PC-3 (cell line): ENCODE measurements around the gene TMEM181. TPM values are rescaled to one million over a fixed set of nuclear protein-coding genes. Genes with fewer than 3 reads are reported as not detected.

Experiments used
- ATAC-seq: fragments of 200-7000 bp; cut with Tn5 transposase; 2 replicates; pipeline ENCODE4 v1.9.1; 2020; ENCODE audit warnings: mild to moderate bottlenecking, moderate library complexity
- BruUV-seq: library from RNA; stranded (reverse); fragments of 400-500 nt; replicated peaks from 2 replicates; lab custom pipeline; 2021; lab: Mats Ljungman, UMichigan
- CTCF ChIA-PET: fragments of 300-600 bp; sonication (Branson Sonifier 250); formaldehyde crosslinking; loops from one replicate; lab custom pipeline; 2022; ENCODE audit warnings: antibody characterized with exemption; lab: Charles Lee
- POLR2A ChIA-PET: fragments of 300-600 bp; sonication (Branson Sonifier 250); formaldehyde crosslinking; loops from one replicate; lab custom pipeline; 2022; ENCODE audit warnings: antibody characterized with exemption; ENCODE audit not compliant: unreplicated experiment; lab: Charles Lee
- DNase-seq: peaks from one replicate; pipeline ENCODE4 v3.0.0-alpha.2; 2015
- H2AFZ ChIP-seq: fragments of 300-600 bp; sonication (generic); 2 replicates; pipeline ENCODE4 v1.6.0; 2016; ENCODE audit warnings: antibody characterized with exemption, low read length
- H3F3A ChIP-seq: fragments of 300-600 bp; sonication (generic); one replicate; pipeline ENCODE4 v1.6.0; 2017; ENCODE audit warnings: antibody characterized with exemption, low read length, control low read depth, mild to moderate bottlenecking; ENCODE audit not compliant: unreplicated experiment
- H3K27ac ChIP-seq: fragments of 300-600 bp; sonication (generic); 2 replicates; pipeline ENCODE4 v1.5.1; 2016; ENCODE audit warnings: mild to moderate bottlenecking, low read length
- H3K27me3 ChIP-seq: fragments of 300-600 bp; sonication (generic); 2 replicates; pipeline ENCODE4 v1.6.1; 2016; ENCODE audit warnings: low read length, mixed read lengths
- H3K36me3 ChIP-seq: fragments of 300-600 bp; sonication (generic); 2 replicates; pipeline ENCODE4 v1.6.1; 2016; ENCODE audit warnings: low read depth, mixed run types, low read length, mixed read lengths
- H3K4me1 ChIP-seq: fragments of 300-600 bp; sonication (generic); 2 replicates; pipeline ENCODE4 v1.5.1; 2016; ENCODE audit warnings: low read length; ENCODE audit not compliant: insufficient read depth
- H3K4me2 ChIP-seq: fragments of 300-600 bp; sonication (generic); 2 replicates; pipeline ENCODE4 v1.6.0; 2016; ENCODE audit warnings: low read length
- H3K4me3 ChIP-seq: fragments of 300-600 bp; sonication (generic); 2 replicates; pipeline ENCODE4 v1.5.1; 2016; ENCODE audit warnings: mild to moderate bottlenecking, low read length, mixed read lengths
- H3K79me2 ChIP-seq: fragments of 300-600 bp; sonication (generic); 2 replicates; pipeline ENCODE4 v1.6.1; 2017; ENCODE audit warnings: low read length, mixed read lengths
- H3K9ac ChIP-seq: fragments of 300-600 bp; sonication (generic); 2 replicates; pipeline ENCODE4 v1.6.0; 2016; ENCODE audit warnings: mild to moderate bottlenecking, low read length
- H3K9me2 ChIP-seq: fragments of 300-600 bp; sonication (generic); replicated peaks from 2 replicates; pipeline ENCODE4 v1.6.1; 2016; ENCODE audit warnings: mixed run types, low read length, mixed read lengths
- H3K9me3 ChIP-seq: fragments of 300-600 bp; sonication (generic); 2 replicates; pipeline ENCODE4 v1.6.1; 2016; ENCODE audit warnings: low read length, mixed read lengths
- H4K20me1 ChIP-seq: fragments of 300-600 bp; sonication (generic); 2 replicates; pipeline ENCODE4 v1.6.1; 2016; ENCODE audit warnings: low read length, mixed read lengths
- EZH2 ChIP-seq: fragments of 300-600 bp; sonication (generic); IDR thresholded peaks from one replicate; pipeline ENCODE4 v1.6.1; 2017; ENCODE audit warnings: antibody characterized with exemption, mild to moderate bottlenecking, low read length; ENCODE audit not compliant: unreplicated experiment
- EZH2phosphoT487 ChIP-seq: fragments of 300-600 bp; sonication (generic); IDR thresholded peaks from 2 replicates; pipeline ENCODE4 v1.6.1; 2018; ENCODE audit warnings: mild to moderate bottlenecking, antibody characterized with exemption, low read length, borderline replicate concordance
- intact Hi-C: fragments of 100-400 bp; cut with micrococcal nuclease; formaldehyde crosslinking; loops from 2 replicates; pipeline ENCODE4 v1.9.0; 2023
- total RNA-seq: library from RNA; depleted of rRNA; stranded (reverse); fragments of >200 nt; gene quantifications from 2 replicates; pipeline ENCODE4 v1.2.3, GENCODE V29; 2014
- TF ChIP-seq, protein P1 (sequence below): fragments of 300-600 bp; sonication (generic); conservative IDR thresholded peaks from 2 replicates; pipeline ENCODE4 v1.5.1; 2017; ENCODE audit warnings: antibody characterized with exemption, low read depth, mild to moderate bottlenecking, low read length

Gene TMEM181
- total RNA-seq, 1 experiment from 2014 or later: 13.7 TPM

DNA sequence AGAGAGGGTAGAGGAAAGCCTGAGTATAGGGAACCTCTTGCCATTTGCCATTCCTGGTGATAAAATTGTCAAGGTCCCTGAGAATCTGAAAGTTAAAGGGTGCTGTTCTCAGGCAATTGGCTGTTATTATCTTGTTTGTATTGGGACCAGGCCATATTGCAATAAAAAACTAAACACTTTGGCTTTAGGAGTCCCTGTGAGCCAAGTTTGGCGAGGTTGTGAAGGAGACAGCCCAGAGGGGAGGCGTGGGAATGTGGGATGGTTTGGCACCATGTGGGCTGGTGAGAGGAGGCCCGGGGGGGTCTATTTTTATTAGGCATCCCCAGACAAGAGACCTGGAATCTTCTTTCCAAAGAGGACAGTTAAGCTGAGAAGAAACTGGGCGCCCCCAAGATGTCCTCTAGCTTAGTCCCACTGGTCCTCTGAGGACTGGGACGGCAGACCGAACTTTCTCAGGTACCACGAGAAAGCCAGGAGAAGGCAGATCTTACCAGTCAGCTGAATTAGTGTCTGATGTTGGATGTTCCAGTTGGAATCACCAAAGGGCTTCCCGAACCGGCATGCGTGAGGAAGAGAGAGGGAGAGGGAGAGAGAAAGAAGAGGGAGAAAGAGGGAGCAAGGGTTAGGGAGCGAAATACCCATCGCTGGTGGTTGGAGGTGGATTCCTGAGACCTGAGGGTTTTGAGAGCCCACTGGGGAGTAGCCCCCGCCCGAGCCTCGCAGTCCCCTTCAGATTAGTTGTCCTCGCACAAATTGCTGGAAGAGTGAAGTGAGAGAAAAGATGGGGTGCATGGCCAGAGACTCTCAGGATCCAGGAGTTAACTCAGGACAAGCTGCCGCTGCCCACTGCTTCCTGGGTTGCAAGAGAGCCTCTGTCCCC, 60.3 kb downstream of the TMEM181 start:
- Histone ChIP-seq H3K4me1 (no peaks in the 10 kb centered on the region), H3K9ac (no peak overlapping the region), H3K36me3 (no peaks in the 10 kb centered on the region), H3F3A (no peaks in the 10 kb centered on the region), H3K79me2 (no peaks in the 10 kb centered on the region), H3K27me3 (no peaks in the 10 kb centered on the region), H3K4me3 (no peak overlapping the region), H4K20me1 (no peaks in the 10 kb centered on the region), H3K9me2 (no peaks in the 10 kb centered on the region), H2AFZ (no peak overlapping the region), H3K9me3 (no peaks in the 10 kb centered on the region), H3K4me2 (no peak overlapping the region), H3K27ac (no peak overlapping the region)
- TF ChIP-seq, protein P1, sequence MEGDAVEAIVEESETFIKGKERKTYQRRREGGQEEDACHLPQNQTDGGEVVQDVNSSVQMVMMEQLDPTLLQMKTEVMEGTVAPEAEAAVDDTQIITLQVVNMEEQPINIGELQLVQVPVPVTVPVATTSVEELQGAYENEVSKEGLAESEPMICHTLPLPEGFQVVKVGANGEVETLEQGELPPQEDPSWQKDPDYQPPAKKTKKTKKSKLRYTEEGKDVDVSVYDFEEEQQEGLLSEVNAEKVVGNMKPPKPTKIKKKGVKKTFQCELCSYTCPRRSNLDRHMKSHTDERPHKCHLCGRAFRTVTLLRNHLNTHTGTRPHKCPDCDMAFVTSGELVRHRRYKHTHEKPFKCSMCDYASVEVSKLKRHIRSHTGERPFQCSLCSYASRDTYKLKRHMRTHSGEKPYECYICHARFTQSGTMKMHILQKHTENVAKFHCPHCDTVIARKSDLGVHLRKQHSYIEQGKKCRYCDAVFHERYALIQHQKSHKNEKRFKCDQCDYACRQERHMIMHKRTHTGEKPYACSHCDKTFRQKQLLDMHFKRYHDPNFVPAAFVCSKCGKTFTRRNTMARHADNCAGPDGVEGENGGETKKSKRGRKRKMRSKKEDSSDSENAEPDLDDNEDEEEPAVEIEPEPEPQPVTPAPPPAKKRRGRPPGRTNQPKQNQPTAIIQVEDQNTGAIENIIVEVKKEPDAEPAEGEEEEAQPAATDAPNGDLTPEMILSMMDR: no peak
- TF ChIP-seq EZH2phosphoT487 (no peak), EZH2 (no peak)
- DNase-seq: no peak
- ChIA-PET POLR2A (no interaction called here), CTCF (no interaction called here)
- intact Hi-C loops: no loop called here
- ATAC-seq: no peak
- BruUV-seq: no TSS peak

DNA sequence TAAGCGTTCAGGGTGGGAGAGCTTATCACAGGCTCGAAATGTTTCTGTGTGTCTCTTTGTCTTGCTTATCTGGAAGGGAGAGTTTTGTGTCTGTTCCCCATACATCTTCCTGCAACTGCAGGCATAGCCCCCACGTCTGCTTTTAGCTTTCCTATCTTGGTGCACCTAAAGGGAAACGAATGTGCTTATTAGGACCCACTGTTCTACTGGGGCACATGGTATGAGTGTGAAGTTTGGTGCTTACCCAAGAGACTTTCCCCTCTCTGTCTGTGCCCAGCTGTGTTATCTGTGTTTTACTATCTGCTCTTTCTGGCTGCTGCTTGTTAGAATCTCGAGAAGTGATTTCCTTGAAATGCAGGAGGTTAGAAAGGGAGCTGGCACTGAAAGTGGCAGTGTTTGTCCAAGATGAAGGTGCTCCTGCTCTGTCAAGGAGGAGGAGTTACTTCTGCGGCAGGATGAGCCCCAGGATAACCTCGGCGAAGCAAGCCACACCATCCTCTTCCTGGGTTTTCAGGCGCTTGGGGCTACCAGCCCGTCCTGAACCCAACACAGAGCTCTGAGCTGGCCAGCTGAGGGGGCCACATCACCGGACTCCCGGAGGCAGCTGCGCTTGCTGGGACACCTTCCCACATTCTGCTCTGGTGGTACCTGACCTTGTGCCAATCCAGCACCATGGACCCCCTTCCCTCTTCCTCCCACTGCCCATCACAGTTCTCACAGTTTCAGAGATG, 61.2 kb downstream of the TMEM181 start:
- TF ChIP-seq, protein P1: no peak
- TF ChIP-seq EZH2phosphoT487: no peak
- TF ChIP-seq EZH2: no peak
- Histone ChIP-seq H4K20me1 (no peaks in the 10 kb centered on the region), H3K9ac (no peak overlapping the region), H3K4me2 (no peak overlapping the region), H3K27me3 (no peaks in the 10 kb centered on the region), H3K36me3 (no peaks in the 10 kb centered on the region; the same call in 1 of the 2 replicates), H3K4me1 (no peaks in the 10 kb centered on the region), H3K9me2 (no peaks in the 10 kb centered on the region), H3K79me2 (no peaks in the 10 kb centered on the region), H3K9me3 (no peaks in the 10 kb centered on the region), H2AFZ (no peak overlapping the region), H3K27ac (no peak overlapping the region), H3F3A (no peaks in the 10 kb centered on the region), H3K4me3 (no peak overlapping the region)
- no peak for ATAC-seq
- no peak for DNase-seq
- ChIA-PET CTCF (no interaction called here), POLR2A (no interaction called here)
- intact Hi-C loops: no loop called here
- BruUV-seq: no TSS peak
